ENCODE measurements around the gene STIMATE.

GRCh38 chr3:52879090-52879489 lies 18.3 kb downstream of the STIMATE start:
- TF ChIP-seq CTCF (IDR thresholded peaks at IDR 0.05) (no peak), ZFX (IDR thresholded peaks at IDR 0.05; ENCODE audit: borderline replicate concordance) (no peak)

Measured in 22Rv1 (cell line).